K562 (cell line): ENCODE results near the gene ATP8B2.

Experiments used
- CREB1 ChIP-seq, 2 experiments: sonication (generic) in 1 of 2; formaldehyde crosslinking in 1 of 2; IDR thresholded peaks; 2 replicates each; pipeline versions ENCODE4 v1.6.1 to v1.8.0; 2012 to 2022; ENCODE audit warnings: inconsistent platforms in 1 of 2, mild to moderate bottlenecking in 1 of 2, missing genetic modification reagents in 1 of 2, moderate library complexity in 1 of 2
- E2F5 ChIP-seq: sonication (generic); formaldehyde crosslinking; IDR thresholded peaks from 2 replicates; pipeline ENCODE4 v1.8.0; 2022; ENCODE audit warnings: mild to moderate bottlenecking, missing genetic modification reagents
- JUND ChIP-seq, 2 experiments: IDR thresholded peaks; 2 replicates in 1 of 2; 3 replicates in 1 of 2; pipeline ENCODE4 v1.6.1; 2011; ENCODE audit warnings: borderline replicate concordance in 2 of 2, low read depth in 2 of 2, low read length in 2 of 2, improper control_type of control experiment in 1 of 2, missing biosample characterization in 1 of 2, missing genetic modification characterization in 1 of 2, missing genetic modification reagents in 1 of 2
- POLR3G ChIP-seq: IDR thresholded peaks from 2 replicates; pipeline ENCODE4 v1.6.1; 2011; ENCODE audit not compliant: insufficient read length, insufficient replicate concordance; ENCODE audit errors: extremely low read depth
- RAD21 ChIP-seq, 2 experiments: fragments of 250-450 bp in 1 of 2; fragments of 450-650 bp in 1 of 2; sonication (Bioruptor Pico) in 1 of 2; formaldehyde crosslinking in 1 of 2; IDR thresholded peaks in 1 of 2; conservative IDR thresholded peaks in 1 of 2; 2 replicates each; pipeline versions ENCODE4 v1.4.0 to v1.8.0; 2020 to 2022; ENCODE audit warnings: mild to moderate bottlenecking in 2 of 2, moderate library complexity in 1 of 2
- ZNF512 ChIP-seq: IDR thresholded peaks from 2 replicates; pipeline ENCODE4 v1.6.1; 2016; ENCODE audit warnings: missing genetic modification characterization, missing compliant biosample characterization
- ZSCAN29 ChIP-seq: fragments of 450-650 bp; IDR thresholded peaks from 2 replicates; pipeline ENCODE4 v1.6.1; 2017

GRCh38 chr1:154301582-154301981, 23.7 kb upstream of the ATP8B2 start:
- TF ChIP-seq ZNF512 (tag) (no peak), CREB1 (IDR thresholded peaks at IDR 0.05) (no peak), CREB1 (CRISPR knock-in tag; IDR thresholded peaks at IDR 0.05) (no peak), JUND (IDR thresholded peaks at IDR 0.05; ENCODE audit: borderline replicate concordance, low read depth, low read length) (no peak), JUND (tag; IDR thresholded peaks at IDR 0.05; ENCODE audit: borderline replicate concordance, low read depth, low read length) (no peak), RAD21 (CRISPR knock-in tag; conservative IDR thresholded peaks at IDR 0.05 in 1 of 2, IDR thresholded peaks at IDR 0.05 in 1 of 2) (no peak), POLR3G (no peak), ZSCAN29 (no peak), E2F5 (CRISPR knock-in tag) (no peak)
